DOHH2 (cell line): Measurements from ENCODE around the gene OSBPL10.
A peak's percentile ranks its signal among the peaks of the same experiment; 100 is the strongest.

Experiments
- H3F3A ChIP-seq: fragments of 200-600 bp; sonication (generic), shearing (Covaris generic); 2 replicates; pipeline ENCODE4 v1.6.0; 2016; ENCODE audit warnings: antibody characterized with exemption, mild to moderate bottlenecking; ENCODE audit not compliant: control insufficient read depth, insufficient read depth
- H3K27ac ChIP-seq: fragments of 200-600 bp; sonication (generic); 2 replicates; pipeline ENCODE4 v1.5.1; 2014; ENCODE audit warnings: low read depth, mild to moderate bottlenecking, low read length, moderate library complexity
- H3K27me3 ChIP-seq: fragments of 200-600 bp; sonication (generic); 2 replicates; pipeline ENCODE4 v1.6.1; 2014; ENCODE audit warnings: mild to moderate bottlenecking, low read length, mixed read lengths; ENCODE audit not compliant: control insufficient read depth
- H3K36me3 ChIP-seq: fragments of 200-600 bp; sonication (generic); 2 replicates; pipeline ENCODE4 v1.6.1; 2014; ENCODE audit warnings: mild to moderate bottlenecking, low read length, moderate library complexity, mixed read lengths; ENCODE audit not compliant: control insufficient read depth
- H3K4me1 ChIP-seq: fragments of 200-600 bp; sonication (generic); 2 replicates; pipeline ENCODE4 v1.6.1; 2014; ENCODE audit warnings: mild to moderate bottlenecking, low read length, mixed read lengths; ENCODE audit not compliant: control insufficient read depth
- H3K4me2 ChIP-seq: fragments of 200-600 bp; sonication (generic); 2 replicates; pipeline ENCODE4 v1.6.0; 2014; ENCODE audit warnings: mild to moderate bottlenecking, low read length, moderate library complexity
- H3K4me3 ChIP-seq: fragments of 200-600 bp; sonication (generic); 2 replicates; pipeline ENCODE4 v1.5.1; 2014; ENCODE audit warnings: mild to moderate bottlenecking, low read length, mixed read lengths
- H3K79me2 ChIP-seq: fragments of 200-600 bp; sonication (generic); 2 replicates; pipeline ENCODE4 v1.6.1; 2014; ENCODE audit warnings: mild to moderate bottlenecking, low read length, mixed read lengths; ENCODE audit not compliant: control insufficient read depth
- H3K9me2 ChIP-seq: fragments of 200-600 bp; sonication (generic); replicated peaks from 2 replicates; pipeline ENCODE4 v1.6.1; 2014; ENCODE audit warnings: mild to moderate bottlenecking, low read length, mixed read lengths; ENCODE audit not compliant: control insufficient read depth
- H3K9me3 ChIP-seq: fragments of 200-600 bp; sonication (generic); 2 replicates; pipeline ENCODE4 v1.6.1; 2014; ENCODE audit warnings: antibody characterized with exemption, low read length, mixed read lengths; ENCODE audit not compliant: control insufficient read depth, insufficient read depth
- H4K20me1 ChIP-seq: fragments of 200-600 bp; sonication (generic); 2 replicates; pipeline ENCODE4 v1.6.0; 2014; ENCODE audit warnings: low read depth, mild to moderate bottlenecking, antibody characterized with exemption, low read length, moderate library complexity; ENCODE audit not compliant: control insufficient read depth, insufficient read depth
- CTCF ChIP-seq: fragments of 200-600 bp; sonication (generic); IDR thresholded peaks from one replicate; pipeline ENCODE4 v1.5.1; 2014; ENCODE audit warnings: antibody characterized with exemption, mild to moderate bottlenecking, low read depth, low read length; ENCODE audit not compliant: poor library complexity, severe bottlenecking
- EZH2phosphoT487 ChIP-seq: fragments of 200-600 bp; sonication (generic); IDR thresholded peaks from 2 replicates; pipeline ENCODE4 v1.6.1; 2017; ENCODE audit warnings: borderline replicate concordance, mild to moderate bottlenecking, antibody characterized with exemption, low read length, moderate library complexity, mixed read lengths

Gene OSBPL10

GRCh38 chr3:31973837-31974236 is 7.2 kb downstream of the OSBPL10 start:
- peaks cover 54% of the 10 kb centered on the region for H3F3A ChIP-seq
- no peaks in the 10 kb centered on the region for H3K9me3 ChIP-seq
- no peak for TF ChIP-seq CTCF
- TF ChIP-seq EZH2phosphoT487, result no peak
- H3K27me3 ChIP-seq, result no peaks in the 10 kb centered on the region
- H3K36me3 ChIP-seq, result peaks cover 56% of the 10 kb centered on the region
- peak overlapping the region; percentile 89 for H3K27ac ChIP-seq
- H3K4me2 ChIP-seq, result peak overlapping the region; percentile 99
- H4K20me1 ChIP-seq, result no peaks in the 10 kb centered on the region
- H3K9me2 ChIP-seq, result no peaks in the 10 kb centered on the region
- peaks cover 100% of the 10 kb centered on the region for H3K4me1 ChIP-seq
- peak overlapping the region; percentile 89 for H3K4me3 ChIP-seq
- H3K79me2 ChIP-seq, result peaks cover 95% of the 10 kb centered on the region

DNA sequence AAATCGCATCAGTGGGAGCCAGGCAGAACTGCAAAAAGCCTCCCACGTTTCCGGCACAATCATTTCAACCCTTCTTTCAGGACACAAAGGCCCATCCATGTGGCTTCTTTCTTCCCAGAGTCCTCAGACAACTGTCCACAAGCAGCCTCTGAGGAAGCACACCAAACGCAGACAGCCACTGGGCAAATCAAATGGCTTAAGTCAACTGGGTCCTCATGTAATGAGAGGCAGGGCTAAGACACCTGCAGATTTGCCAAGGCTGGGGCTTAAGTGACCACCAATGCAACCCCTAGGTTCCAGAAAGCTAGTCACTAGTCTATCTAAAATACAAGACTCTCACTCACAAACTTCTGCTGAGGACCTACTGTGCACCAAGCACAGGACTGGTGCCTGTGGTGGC is 8.0 kb downstream of the OSBPL10 start:
- Histone ChIP-seq H3K4me1 (peaks cover 100% of the 10 kb centered on the region), H3F3A (peaks cover 52% of the 10 kb centered on the region), H3K36me3 (peaks cover 54% of the 10 kb centered on the region), H3K79me2 (peaks cover 95% of the 10 kb centered on the region), H3K4me3 (peak overlapping the region; percentile 89), H3K9me3 (no peaks in the 10 kb centered on the region), H3K27me3 (no peaks in the 10 kb centered on the region), H3K9me2 (no peaks in the 10 kb centered on the region), H3K4me2 (peak overlapping the region; percentile 99), H3K27ac (peak overlapping the region; percentile 89), H4K20me1 (no peaks in the 10 kb centered on the region)
- no peak for TF ChIP-seq EZH2phosphoT487
- no peak for TF ChIP-seq CTCF

GRCh38 chr3:31971607-31972006 is 9.5 kb downstream of the OSBPL10 start:
- peaks cover 43% of the 10 kb centered on the region for H3F3A ChIP-seq
- peaks cover 95% of the 10 kb centered on the region for H3K79me2 ChIP-seq
- H3K4me1 ChIP-seq, result peaks cover 100% of the 10 kb centered on the region
- peak overlapping the region; percentile 99 for H3K4me2 ChIP-seq
- H3K36me3 ChIP-seq, result peaks cover 50% of the 10 kb centered on the region
- TF ChIP-seq EZH2phosphoT487 (no peak), CTCF (no peak)
- H4K20me1 ChIP-seq, result no peaks in the 10 kb centered on the region
- peak overlapping the region; percentile 89 for H3K27ac ChIP-seq
- peak overlapping the region; percentile 89 for H3K4me3 ChIP-seq
- no peaks in the 10 kb centered on the region for H3K9me3 ChIP-seq
- H3K27me3 ChIP-seq, result no peaks in the 10 kb centered on the region
- H3K9me2 ChIP-seq, result no peaks in the 10 kb centered on the region
